ENCODE measurements around the gene ATG4B. TPM values are rescaled to one million over a fixed set of nuclear protein-coding genes. Genes with fewer than 3 reads are reported as not detected.

Gene ATG4B
- total RNA-seq, 1 experiment from 2014 or later, result 80.9 TPM

DNA sequence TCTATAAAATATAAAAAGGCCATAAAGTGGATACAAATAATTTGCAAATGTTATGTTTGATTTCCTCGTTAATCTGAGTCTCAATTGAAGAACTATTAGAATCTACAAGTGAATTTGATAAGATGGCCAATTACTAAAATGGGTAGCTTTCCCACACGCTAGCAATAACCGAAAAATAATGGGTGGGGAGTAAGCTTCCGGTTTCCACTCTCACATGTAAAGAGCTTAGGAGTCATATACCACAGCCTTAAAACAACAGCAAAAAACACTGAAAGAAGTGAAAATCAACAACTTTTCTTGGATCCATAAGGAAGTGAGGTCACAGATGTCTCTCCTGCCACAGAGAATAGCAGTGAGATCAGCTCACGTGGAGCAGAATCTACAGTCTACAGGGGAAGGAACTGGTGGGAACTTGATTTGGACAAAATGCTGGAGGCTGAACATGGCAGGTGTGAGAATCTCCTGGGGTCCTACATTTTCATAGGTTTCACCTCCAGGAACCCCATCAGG is 19.1 kb upstream of the ATG4B start:
- Histone ChIP-seq H3K27ac (no peak overlapping the region), H3K9me3 (replicated peaks) (no peaks in the 10 kb centered on the region), H3K4me1 (replicated peaks) (no peaks in the 10 kb centered on the region), H3K4me3 (no peak overlapping the region), H3K36me3 (peaks cover 22% of the 10 kb centered on the region), H3K27me3 (replicated peaks) (no peaks in the 10 kb centered on the region)
- DNase-seq (ENCODE audit: low read depth in 1 of 2, low spot score in 2 of 2), result no peak

DNA sequence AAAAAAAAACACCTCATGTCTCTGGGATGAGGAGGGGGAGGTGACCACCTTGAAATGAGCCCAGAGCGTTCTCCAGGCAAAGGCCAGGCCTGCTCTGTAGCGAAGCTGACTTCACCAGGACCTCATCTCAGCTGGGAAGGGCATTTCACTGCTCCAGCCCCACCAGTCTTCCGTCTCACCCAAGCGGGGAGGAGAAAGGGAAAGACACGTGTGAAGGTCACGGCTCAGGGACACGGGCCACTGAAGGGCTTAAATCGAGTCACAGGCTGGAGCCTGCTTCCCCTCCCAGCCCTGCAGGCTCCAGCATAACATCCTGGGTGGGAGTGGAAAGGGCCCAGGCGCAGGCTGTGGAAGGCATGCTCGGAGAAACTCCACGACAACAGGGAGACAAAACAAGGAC is 18.7 kb upstream of the ATG4B start:
- no peak for DNase-seq (ENCODE audit: low read depth in 1 of 2, low spot score in 2 of 2)
- Histone ChIP-seq H3K9me3 (replicated peaks) (no peaks in the 10 kb centered on the region), H3K27me3 (replicated peaks) (no peaks in the 10 kb centered on the region), H3K4me3 (no peak overlapping the region), H3K4me1 (replicated peaks) (no peaks in the 10 kb centered on the region), H3K36me3 (peaks cover 22% of the 10 kb centered on the region), H3K27ac (no peak overlapping the region)

DNA sequence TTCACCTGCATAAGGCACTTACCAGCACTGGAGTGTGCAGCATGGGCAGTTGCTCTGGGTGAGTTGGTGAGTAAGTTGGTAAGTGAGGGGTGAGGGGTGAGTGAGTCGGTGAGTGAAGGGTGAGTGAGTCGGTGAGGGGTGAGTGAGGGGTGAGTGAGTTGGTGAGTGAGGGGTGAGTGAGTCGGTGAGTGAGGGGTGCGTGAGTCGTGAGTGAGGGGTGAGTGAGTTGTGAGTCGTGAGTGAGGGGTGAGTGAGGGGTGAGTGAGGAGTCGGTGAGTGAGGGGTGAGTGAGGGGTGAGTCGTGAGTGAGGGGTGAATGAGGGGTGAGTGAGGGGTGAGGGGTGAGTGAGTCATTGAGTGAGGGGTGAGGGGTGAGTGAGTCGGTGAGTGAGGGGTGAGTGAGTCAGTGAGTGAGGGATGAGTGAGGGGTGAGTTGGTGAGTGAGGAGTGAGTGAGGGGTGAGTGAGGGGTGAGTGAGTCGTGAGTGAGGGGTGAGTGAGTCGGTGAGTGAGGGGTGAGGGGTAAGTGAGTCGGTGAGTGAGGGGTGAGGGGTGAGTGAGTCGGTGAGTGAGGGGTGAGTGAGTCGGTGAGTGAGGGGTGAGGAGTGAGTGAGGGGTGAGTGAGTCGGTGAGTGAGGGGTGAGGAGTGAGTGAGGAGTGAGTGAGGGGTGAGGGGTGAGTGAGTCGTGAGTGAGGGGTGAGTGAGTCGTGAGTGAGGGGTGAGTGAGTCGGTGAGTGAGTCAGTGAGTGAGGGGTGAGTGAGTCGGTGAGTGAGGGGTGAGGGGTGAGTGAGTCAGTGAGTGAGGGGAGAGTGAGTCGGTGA is 17.7 kb upstream of the ATG4B start:
- no peak overlapping the region for H3K4me3 ChIP-seq
- H3K36me3 ChIP-seq, result peaks cover 22% of the 10 kb centered on the region
- H3K4me1 ChIP-seq (replicated peaks), result no peaks in the 10 kb centered on the region
- no peak for DNase-seq (ENCODE audit: low read depth in 1 of 2, low spot score in 2 of 2)
- no peaks in the 10 kb centered on the region for H3K27me3 ChIP-seq (replicated peaks)
- no peak overlapping the region for H3K27ac ChIP-seq
- no peaks in the 10 kb centered on the region for H3K9me3 ChIP-seq (replicated peaks)

DNA sequence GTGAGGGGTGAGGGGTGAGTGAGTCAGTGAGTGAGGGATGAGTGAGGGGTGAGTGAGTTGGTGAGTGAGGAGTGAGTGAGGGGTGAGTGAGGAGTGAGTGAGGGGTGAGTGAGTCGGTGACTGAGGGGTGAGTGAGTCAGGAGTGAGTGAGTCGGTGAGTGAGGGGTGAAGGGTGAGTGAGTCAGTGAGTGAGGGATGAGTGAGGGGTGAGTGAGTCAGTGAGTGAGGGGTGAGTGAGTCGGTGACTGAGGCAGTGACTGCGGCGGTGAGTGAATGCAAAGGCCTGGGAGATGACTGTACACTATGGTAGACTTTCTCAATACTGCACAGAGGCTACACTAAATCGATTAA is 17.1 kb upstream of the ATG4B start:
- no peaks in the 10 kb centered on the region for H3K27me3 ChIP-seq (replicated peaks)
- DNase-seq (ENCODE audit: low read depth in 1 of 2, low spot score in 2 of 2), result no peak
- peaks cover 27% of the 10 kb centered on the region for H3K36me3 ChIP-seq
- no peak overlapping the region for H3K27ac ChIP-seq
- H3K4me3 ChIP-seq, result no peak overlapping the region
- no peaks in the 10 kb centered on the region for H3K9me3 ChIP-seq (replicated peaks)
- H3K4me1 ChIP-seq (replicated peaks), result no peaks in the 10 kb centered on the region

DNA sequence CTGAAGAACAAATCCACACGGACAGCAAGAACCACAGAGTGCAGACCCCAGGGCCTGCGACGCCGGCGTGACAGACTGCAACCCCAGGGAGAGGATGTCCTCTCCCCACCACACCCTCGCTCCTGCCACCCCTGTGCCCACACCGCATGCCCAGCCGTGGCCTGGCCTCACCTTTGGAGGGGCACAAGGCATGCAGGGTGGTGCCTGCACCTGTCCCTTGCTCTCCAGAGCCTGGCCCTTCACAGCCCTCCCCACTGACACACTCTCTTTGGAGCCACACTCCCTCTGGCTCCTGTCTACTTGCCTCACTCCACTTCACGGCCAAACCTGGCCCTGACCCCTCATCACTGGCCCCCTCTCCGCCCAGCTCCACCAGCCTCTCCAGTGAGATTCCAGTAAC is 9.8 kb upstream of the ATG4B start:
- DNase-seq (ENCODE audit: low read depth in 1 of 2, low spot score in 2 of 2), result no peak
- Histone ChIP-seq H3K4me3 (no peak overlapping the region), H3K27me3 (replicated peaks) (no peaks in the 10 kb centered on the region), H3K27ac (no peak overlapping the region), H3K9me3 (replicated peaks) (no peaks in the 10 kb centered on the region), H3K4me1 (replicated peaks) (no peaks in the 10 kb centered on the region), H3K36me3 (peaks cover 35% of the 10 kb centered on the region)

DNA sequence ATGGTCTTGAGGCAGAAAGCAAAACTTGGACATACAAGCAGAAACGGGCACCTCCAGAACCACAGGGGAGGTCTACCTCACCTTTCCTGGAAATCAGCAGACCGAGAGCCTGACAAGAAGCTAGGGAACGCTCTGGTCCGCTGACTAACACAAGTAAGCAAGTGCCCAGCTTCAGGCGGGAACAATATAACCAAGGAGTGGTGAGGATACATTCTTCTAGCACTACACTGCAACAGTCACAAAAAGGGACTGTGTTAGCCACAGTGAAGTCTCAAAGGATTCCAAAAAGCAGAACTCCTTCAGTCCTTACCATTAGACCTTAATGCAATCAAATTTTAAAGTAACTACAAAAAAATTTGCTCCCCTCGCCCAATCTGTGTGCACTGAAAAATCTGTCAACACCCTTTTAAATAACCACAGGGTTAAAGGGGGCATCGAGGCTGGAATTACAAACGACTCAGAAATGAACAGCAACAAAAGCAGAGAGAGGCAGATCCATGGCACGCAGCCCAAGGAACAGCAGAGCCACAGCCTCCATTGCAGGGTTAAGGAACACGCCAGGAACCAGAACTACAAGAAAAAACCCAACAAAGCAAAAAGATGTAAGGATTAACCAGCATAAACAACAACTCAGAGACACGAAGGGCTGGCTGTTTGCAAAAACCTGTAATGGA is 7.6 kb upstream of the ATG4B start:
- H3K9me3 ChIP-seq (replicated peaks), result no peaks in the 10 kb centered on the region
- no peak for DNase-seq (ENCODE audit: low read depth in 1 of 2, low spot score in 2 of 2)
- H3K27ac ChIP-seq, result no peak overlapping the region
- H3K36me3 ChIP-seq, result peaks cover 47% of the 10 kb centered on the region
- no peak overlapping the region for H3K4me3 ChIP-seq
- no peaks in the 10 kb centered on the region for H3K4me1 ChIP-seq (replicated peaks)
- H3K27me3 ChIP-seq (replicated peaks), result no peaks in the 10 kb centered on the region

DNA sequence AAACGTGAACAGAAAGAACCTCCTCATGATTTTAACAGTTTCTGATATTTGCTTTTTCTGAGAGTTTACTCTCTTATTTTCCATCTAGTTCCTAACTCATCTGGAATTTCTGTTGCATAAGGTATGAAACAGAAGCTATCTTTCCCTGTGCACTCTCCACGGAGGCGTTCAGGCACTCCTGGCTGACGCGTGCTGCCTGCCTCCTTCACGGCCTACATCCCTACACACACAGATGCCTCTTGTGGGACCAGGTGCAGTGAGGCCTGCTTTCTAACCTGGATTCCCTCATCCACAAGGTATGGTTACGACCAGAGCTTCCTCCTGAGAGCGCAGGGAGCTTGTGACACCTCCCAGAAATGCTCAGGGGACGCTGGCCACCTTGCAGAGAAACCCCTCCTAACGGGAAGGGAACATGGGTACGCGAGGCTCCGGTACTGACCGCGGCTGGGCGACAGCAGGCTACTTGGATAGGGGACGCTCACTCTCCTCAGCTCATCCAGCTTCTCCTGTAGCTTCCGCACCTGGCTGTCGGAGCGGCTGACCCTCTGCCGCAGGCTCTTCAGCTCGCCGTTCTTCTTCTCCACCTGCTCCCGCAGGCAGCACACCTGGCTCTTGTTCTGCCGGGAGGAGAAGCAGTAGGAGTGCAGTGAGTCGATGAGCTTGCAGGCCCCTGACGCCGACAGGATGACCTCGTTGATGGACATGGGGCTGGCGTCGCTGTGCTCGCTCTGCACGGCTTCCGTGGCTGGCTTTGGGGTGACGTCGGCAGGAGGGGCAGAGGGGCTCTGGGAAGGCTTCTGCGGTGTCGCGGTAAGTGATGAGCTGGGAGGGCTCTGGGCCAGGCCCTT is 4.8 kb upstream of the ATG4B start:
- peaks cover 10% of the 10 kb centered on the region for H3K4me1 ChIP-seq (replicated peaks)
- peaks cover 59% of the 10 kb centered on the region for H3K36me3 ChIP-seq
- H3K4me3 ChIP-seq, result no peak overlapping the region
- no peak overlapping the region for H3K27ac ChIP-seq
- H3K9me3 ChIP-seq (replicated peaks), result 0 out of 2 replicates have a peak, but pooled peaks cover 3% of the 10 kb centered on the region
- DNase-seq (ENCODE audit: low read depth in 1 of 2, low spot score in 2 of 2), result no peak
- no peaks in the 10 kb centered on the region for H3K27me3 ChIP-seq (replicated peaks)

DNA sequence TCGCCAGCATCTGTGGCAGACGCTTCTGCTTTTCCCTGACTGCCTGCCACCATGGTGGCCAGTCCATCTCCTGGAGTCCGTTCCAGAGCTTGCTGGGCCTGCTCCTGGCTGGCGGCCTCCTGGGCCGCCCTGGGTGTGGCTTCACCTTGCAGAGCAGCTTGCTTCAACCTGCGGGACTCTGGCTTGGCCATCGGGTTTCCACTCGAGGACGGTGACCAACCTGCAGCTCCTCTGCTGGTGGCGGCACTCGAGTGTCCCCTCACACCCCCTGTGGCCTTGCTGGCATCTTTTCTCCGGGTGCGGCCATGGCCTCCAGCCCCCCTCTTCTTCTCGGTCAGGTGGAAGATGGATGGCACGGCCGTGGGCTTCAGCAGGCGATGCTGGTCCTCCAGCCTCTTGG is 3.9 kb upstream of the ATG4B start:
- Histone ChIP-seq H3K4me3 (no peak overlapping the region), H3K9me3 (replicated peaks) (0 out of 2 replicates have a peak, but pooled peaks cover 3% of the 10 kb centered on the region), H3K4me1 (replicated peaks) (peaks cover 14% of the 10 kb centered on the region), H3K27me3 (replicated peaks) (no peaks in the 10 kb centered on the region), H3K36me3 (peaks cover 57% of the 10 kb centered on the region), H3K27ac (no peak overlapping the region)
- DNase-seq (ENCODE audit: low read depth in 1 of 2, low spot score in 2 of 2), result no peak

DNA sequence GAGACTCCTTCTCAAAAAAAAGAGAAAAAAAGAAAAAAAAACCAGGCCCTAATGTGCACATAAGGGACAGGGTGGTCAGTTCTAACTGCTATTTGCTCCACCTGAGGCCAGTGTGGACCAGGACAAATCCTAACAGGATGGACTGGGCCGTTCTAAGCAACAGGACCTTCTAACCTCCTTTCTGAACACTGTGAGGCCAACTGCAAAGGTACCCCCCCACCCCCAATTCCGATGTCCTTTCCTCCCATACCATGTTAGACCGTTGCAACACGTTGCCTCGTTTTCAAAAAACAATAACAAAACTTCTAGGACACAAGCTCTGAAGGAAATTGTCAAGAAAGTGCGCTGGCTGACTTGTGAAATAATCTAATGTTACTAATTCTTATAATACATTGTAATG is 1.7 kb upstream of the ATG4B start:
- H3K4me1 ChIP-seq (replicated peaks), result peaks cover 23% of the 10 kb centered on the region
- DNase-seq (ENCODE audit: low read depth in 1 of 2, low spot score in 2 of 2), result peak in 1 of 2 experiments; percentile 5
- H3K4me3 ChIP-seq, result peak overlapping the region; percentile 99
- H3K9me3 ChIP-seq (replicated peaks), result 0 out of 2 replicates have a peak, but pooled peaks cover 3% of the 10 kb centered on the region
- no peak overlapping the region; the same call in 1 of the 2 replicates for H3K27ac ChIP-seq
- H3K36me3 ChIP-seq, result peaks cover 70% of the 10 kb centered on the region
- H3K27me3 ChIP-seq (replicated peaks), result no peaks in the 10 kb centered on the region

DNA sequence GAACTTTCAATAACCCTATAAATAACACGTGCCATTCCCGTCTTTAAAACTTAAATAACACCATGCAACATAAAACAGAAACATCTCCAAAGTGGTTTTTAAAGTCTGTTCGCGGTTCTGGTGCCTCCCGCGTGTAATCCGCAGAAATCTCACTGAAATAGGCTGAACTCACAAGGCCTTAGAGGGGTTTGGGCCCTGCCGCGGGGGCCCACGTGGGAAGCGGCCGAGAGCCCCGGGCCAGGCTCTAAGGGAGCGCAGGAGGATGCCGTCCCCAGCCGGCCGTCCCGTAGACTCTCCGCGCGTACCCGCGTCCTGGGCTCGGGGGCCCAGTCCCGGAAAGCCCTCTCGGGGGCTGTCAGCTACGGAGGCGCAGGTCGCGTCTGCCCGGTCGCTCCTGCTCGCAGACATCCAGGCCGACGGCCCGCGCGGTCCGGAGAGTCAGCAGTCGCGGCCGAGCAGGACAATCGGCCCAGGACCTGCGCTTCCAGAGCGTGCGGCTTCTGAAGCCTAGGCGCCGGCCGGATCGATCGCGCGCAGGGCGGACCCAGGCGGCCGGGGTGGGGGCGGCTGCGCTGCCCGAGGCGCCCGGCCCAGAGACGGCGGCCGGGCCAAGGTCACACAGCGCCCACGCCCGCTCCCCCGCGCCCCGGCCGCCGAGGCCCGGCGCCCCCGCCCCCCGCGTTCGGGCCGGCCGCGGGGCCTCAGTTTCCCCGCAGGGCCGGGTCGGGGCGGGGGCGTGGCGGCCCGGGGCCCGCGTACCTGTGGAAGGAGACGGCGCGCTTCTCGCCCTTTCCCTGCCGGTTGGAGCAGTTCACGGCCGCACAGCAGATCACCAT is 1.1 kb upstream of the ATG4B start:
- peak in 1 of 2 experiments; percentile 59 for DNase-seq (ENCODE audit: low read depth in 1 of 2, low spot score in 2 of 2)
- Histone ChIP-seq H3K4me1 (replicated peaks) (peaks cover 23% of the 10 kb centered on the region), H3K4me3 (peak overlapping the region; percentile 99), H3K27me3 (replicated peaks) (no peaks in the 10 kb centered on the region), H3K36me3 (peaks cover 64% of the 10 kb centered on the region), H3K27ac (peak overlapping the region; percentile 3; the same call in 1 of the 2 replicates), H3K9me3 (replicated peaks) (0 out of 2 replicates have a peak, but pooled peaks cover 3% of the 10 kb centered on the region)

DNA sequence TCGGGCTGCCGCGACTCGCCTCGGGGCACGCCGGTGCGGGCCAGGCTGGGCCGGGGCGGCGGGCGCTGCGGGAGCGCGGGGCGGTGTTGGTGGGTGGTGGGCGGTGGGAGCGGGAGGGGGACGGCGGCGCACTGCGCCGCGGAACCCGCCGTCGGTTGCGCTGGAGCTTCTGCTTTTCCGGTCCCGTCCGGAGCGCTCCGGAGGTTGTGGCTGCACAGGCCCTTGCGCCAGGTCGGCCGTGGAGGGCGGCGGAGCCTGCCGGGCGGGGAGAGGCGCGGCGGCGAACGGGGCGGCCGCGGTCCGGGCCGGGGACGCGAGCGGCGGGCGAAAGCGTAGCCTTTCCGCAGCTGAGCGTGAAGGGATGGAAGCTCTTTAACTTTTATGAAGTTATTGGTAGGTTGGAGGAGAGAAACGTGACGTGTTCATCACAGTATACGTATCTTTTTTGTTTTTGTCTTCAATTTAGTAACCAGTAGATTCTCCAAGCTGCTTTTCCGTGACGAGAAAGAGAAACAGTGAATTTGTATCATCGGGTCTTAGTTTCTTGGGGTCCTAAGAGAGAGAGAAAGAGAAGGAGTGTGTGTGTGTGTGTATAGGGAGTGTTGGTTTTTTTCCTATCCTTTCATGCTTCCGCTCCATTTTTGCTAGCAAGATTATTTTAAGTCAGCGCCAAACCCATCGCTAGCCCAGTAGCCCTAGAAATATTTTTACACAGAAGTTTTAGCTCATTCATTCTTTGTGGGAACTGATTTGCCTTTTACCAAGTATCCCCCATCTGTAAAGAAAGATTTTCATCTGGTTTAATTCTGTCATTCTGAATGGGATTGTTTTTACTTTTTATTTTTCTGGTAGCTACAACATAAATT is 535 bp downstream of the ATG4B start:
- H3K27ac ChIP-seq, result no peak overlapping the region
- peaks cover 51% of the 10 kb centered on the region for H3K36me3 ChIP-seq
- H3K9me3 ChIP-seq (replicated peaks), result 0 out of 2 replicates have a peak, but pooled peaks cover 3% of the 10 kb centered on the region
- peak overlapping the region; percentile 99 for H3K4me3 ChIP-seq
- peaks cover 23% of the 10 kb centered on the region for H3K4me1 ChIP-seq (replicated peaks)
- peak in 1 of 2 experiments; percentile 16 for DNase-seq (ENCODE audit: low read depth in 1 of 2, low spot score in 2 of 2)
- H3K27me3 ChIP-seq (replicated peaks), result no peaks in the 10 kb centered on the region

DNA sequence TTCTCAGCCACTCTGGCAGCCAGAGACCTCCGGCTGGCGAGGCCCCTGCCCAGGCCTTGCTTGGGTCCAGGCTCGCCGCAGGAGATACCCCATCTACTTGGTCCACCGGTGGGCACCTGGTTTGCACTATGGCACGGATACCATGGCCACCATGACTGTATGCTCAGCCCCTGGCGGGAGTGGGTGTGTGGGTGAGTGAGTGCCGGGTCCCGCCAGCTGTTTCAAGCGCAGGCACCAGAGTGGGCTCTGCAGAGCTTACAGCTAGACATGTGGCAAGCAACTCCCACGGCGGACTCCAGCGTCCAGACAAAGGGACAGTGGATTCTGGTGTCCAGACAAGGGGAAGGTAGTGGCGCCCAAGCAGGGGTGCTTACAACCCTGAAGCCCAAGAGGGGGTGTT is 1.4 kb downstream of the ATG4B start:
- no peak overlapping the region for H3K27ac ChIP-seq
- H3K36me3 ChIP-seq, result peaks cover 46% of the 10 kb centered on the region
- no peak for DNase-seq (ENCODE audit: low read depth in 1 of 2, low spot score in 2 of 2)
- peaks cover 23% of the 10 kb centered on the region for H3K4me1 ChIP-seq (replicated peaks)
- H3K9me3 ChIP-seq (replicated peaks), result 0 out of 2 replicates have a peak, but pooled peaks cover 3% of the 10 kb centered on the region
- H3K4me3 ChIP-seq, result no peak overlapping the region; the same call in 1 of the 2 replicates
- H3K27me3 ChIP-seq (replicated peaks), result no peaks in the 10 kb centered on the region
